OCI-LY3 (cell line): ENCODE results near the gene SNCAIP.

Source experiments
- H2AFZ ChIP-seq: fragments of 200-600, 300-600 bp; shearing (Covaris generic); 2 replicates; pipeline ENCODE4 v1.6.0; 2014; ENCODE audit warnings: antibody characterized with exemption, low read depth, low read length
- H3K27ac ChIP-seq: fragments of 200-600, 300-600 bp; sonication (generic); 2 replicates; pipeline ENCODE4 v1.5.1; 2014; ENCODE audit warnings: mild to moderate bottlenecking, low read length, moderate library complexity, mixed read lengths
- H3K27me3 ChIP-seq: fragments of 200-600, 300-600 bp; sonication (generic); 2 replicates; pipeline ENCODE4 v1.6.1; 2014; ENCODE audit warnings: low read depth, low read length, mixed read lengths
- H3K36me3 ChIP-seq: fragments of 200-600, 300-600 bp; sonication (generic); replicated peaks from 2 replicates; pipeline ENCODE3; 2014; ENCODE audit warnings: low read depth, low read length, mixed read lengths
- H3K4me1 ChIP-seq: fragments of 300-600, 200-600 bp; sonication (generic); 2 replicates; pipeline ENCODE4 v1.6.1; 2014; ENCODE audit warnings: low read length, mixed read lengths
- H3K4me2 ChIP-seq: fragments of 200-600, 300-600 bp; sonication (generic); 2 replicates; pipeline ENCODE4 v1.6.1; 2014; ENCODE audit warnings: low read length, mixed read lengths
- H3K4me3 ChIP-seq: fragments of 300-600, 200-600 bp; sonication (generic); 2 replicates; pipeline ENCODE4 v1.5.1; 2014; ENCODE audit warnings: antibody characterized with exemption, mild to moderate bottlenecking, low read length, moderate library complexity
- H3K79me2 ChIP-seq: fragments of 300-600, 200-600 bp; shearing (Covaris generic); 2 replicates; pipeline ENCODE4 v1.6.1; 2014; ENCODE audit warnings: mild to moderate bottlenecking, low read length, mixed read lengths
- H3K9ac ChIP-seq: fragments of 300-600, 200-600 bp; shearing (Covaris generic); 2 replicates; pipeline ENCODE4 v1.6.0; 2014; ENCODE audit warnings: mild to moderate bottlenecking, low read length, moderate library complexity
- H3K9me3 ChIP-seq: fragments of 200-600, 300-600 bp; shearing (Covaris generic); 2 replicates; pipeline ENCODE4 v1.6.1; 2014; ENCODE audit warnings: low read length, mixed read lengths; ENCODE audit not compliant: insufficient read depth
- H4K20me1 ChIP-seq: fragments of 200-600, 300-600 bp; sonication (generic); 2 replicates; pipeline ENCODE4 v1.6.1; 2016; ENCODE audit warnings: low read length, mixed read lengths; ENCODE audit not compliant: insufficient read depth
- EZH2phosphoT487 ChIP-seq: fragments of 200-600 bp; shearing (Covaris generic); IDR thresholded peaks from 2 replicates; pipeline ENCODE4 v1.6.1; 2018; ENCODE audit warnings: antibody characterized with exemption, mixed run types, low read depth
- TF ChIP-seq, protein P1 (sequence below): fragments of 200-600, 300-600 bp; sonication (generic); IDR thresholded peaks from 2 replicates; pipeline ENCODE4 v1.5.1; 2014; ENCODE audit warnings: antibody characterized with exemption, low read length, low read depth

Gene SNCAIP

DNA sequence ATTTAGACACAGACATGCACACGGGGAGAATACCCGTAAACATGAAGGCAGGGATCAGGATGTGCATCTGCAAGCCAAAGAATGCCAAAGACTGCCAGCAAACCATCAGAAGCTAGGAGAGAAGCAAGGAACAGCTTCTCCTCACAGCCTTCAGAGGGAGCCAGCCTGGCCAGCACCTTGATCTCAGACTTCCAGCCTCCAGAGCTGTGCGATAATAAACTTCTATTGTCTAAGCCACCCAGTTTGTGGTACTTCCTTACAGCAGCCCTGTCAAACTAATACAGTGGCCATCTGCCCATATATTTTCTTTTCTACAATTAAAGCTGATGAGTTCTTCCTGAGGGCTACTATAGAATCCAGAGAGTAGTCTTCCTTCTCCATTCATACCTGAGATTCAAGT lies 135.0 kb downstream of the SNCAIP start:
- Histone ChIP-seq H3K27ac (no peak overlapping the region), H4K20me1 (no peaks in the 10 kb centered on the region), H2AFZ (no peak overlapping the region), H3K79me2 (no peaks in the 10 kb centered on the region), H3K36me3 (peaks cover 3% of the 10 kb centered on the region), H3K4me1 (no peaks in the 10 kb centered on the region), H3K9me3 (no peaks in the 10 kb centered on the region), H3K27me3 (no peaks in the 10 kb centered on the region), H3K4me3 (no peak overlapping the region), H3K4me2 (no peak overlapping the region), H3K9ac (no peak overlapping the region)
- TF ChIP-seq EZH2phosphoT487 = no peak
- TF ChIP-seq, protein P1, sequence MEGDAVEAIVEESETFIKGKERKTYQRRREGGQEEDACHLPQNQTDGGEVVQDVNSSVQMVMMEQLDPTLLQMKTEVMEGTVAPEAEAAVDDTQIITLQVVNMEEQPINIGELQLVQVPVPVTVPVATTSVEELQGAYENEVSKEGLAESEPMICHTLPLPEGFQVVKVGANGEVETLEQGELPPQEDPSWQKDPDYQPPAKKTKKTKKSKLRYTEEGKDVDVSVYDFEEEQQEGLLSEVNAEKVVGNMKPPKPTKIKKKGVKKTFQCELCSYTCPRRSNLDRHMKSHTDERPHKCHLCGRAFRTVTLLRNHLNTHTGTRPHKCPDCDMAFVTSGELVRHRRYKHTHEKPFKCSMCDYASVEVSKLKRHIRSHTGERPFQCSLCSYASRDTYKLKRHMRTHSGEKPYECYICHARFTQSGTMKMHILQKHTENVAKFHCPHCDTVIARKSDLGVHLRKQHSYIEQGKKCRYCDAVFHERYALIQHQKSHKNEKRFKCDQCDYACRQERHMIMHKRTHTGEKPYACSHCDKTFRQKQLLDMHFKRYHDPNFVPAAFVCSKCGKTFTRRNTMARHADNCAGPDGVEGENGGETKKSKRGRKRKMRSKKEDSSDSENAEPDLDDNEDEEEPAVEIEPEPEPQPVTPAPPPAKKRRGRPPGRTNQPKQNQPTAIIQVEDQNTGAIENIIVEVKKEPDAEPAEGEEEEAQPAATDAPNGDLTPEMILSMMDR = no peak

DNA sequence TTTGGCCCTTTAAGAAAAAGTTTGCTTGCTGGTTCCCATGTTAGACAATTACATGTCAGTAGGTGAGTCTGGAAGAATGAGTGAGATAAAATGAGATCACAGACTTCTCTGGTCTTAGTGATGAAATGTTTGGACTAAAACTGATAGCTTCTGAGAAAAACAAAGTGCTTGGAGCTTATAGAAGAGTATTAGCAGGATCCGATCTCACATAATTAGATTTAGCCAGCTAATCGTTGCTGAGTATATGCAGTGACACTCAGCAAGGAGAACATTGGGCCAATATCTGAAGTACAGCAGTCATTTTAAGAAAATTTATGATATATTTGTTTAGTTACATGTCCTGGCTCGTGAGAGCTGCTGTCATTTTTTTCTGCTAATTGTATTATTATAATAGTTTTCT lies 135.8 kb downstream of the SNCAIP start:
- H3K4me1 ChIP-seq = no peaks in the 10 kb centered on the region
- peaks cover 3% of the 10 kb centered on the region for H3K36me3 ChIP-seq
- TF ChIP-seq, protein P1 = no peak
- TF ChIP-seq EZH2phosphoT487 = no peak
- H3K79me2 ChIP-seq = no peaks in the 10 kb centered on the region
- H3K27me3 ChIP-seq = no peaks in the 10 kb centered on the region
- no peaks in the 10 kb centered on the region for H4K20me1 ChIP-seq
- H3K4me3 ChIP-seq = no peak overlapping the region
- H2AFZ ChIP-seq = no peak overlapping the region
- H3K9ac ChIP-seq = no peak overlapping the region
- H3K27ac ChIP-seq = no peak overlapping the region
- no peak overlapping the region for H3K4me2 ChIP-seq
- H3K9me3 ChIP-seq = no peaks in the 10 kb centered on the region

DNA sequence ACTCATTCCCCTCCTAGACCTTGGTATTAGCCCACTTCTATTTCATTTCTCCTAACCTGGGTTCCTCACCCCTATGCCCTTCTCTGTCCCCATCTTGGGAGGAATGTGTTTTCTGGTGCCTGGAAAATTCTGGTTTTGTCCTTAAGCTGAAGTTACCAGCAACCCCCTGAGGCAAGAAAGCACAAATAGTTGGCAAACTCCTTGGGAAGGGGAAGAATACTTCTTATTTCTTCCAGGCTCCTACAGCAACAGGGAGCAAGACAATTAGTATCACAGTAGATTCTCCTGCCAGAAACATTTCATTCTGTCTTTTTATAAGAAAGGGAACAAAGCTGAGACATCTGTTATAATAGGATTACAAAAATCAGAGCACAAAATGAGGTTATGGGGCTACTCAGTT lies 142.5 kb downstream of the SNCAIP start:
- H3K36me3 ChIP-seq = no peaks in the 10 kb centered on the region
- no peaks in the 10 kb centered on the region for H4K20me1 ChIP-seq
- no peaks in the 10 kb centered on the region for H3K27me3 ChIP-seq
- no peaks in the 10 kb centered on the region for H3K9me3 ChIP-seq
- peaks cover 4% of the 10 kb centered on the region; the same call in 1 of the 2 replicates for H3K4me1 ChIP-seq
- no peak overlapping the region for H3K27ac ChIP-seq
- H3K4me2 ChIP-seq = no peak overlapping the region
- TF ChIP-seq, protein P1 = no peak
- TF ChIP-seq EZH2phosphoT487 = no peak
- no peak overlapping the region for H2AFZ ChIP-seq
- H3K4me3 ChIP-seq = no peak overlapping the region
- H3K79me2 ChIP-seq = no peaks in the 10 kb centered on the region
- H3K9ac ChIP-seq = no peak overlapping the region

DNA sequence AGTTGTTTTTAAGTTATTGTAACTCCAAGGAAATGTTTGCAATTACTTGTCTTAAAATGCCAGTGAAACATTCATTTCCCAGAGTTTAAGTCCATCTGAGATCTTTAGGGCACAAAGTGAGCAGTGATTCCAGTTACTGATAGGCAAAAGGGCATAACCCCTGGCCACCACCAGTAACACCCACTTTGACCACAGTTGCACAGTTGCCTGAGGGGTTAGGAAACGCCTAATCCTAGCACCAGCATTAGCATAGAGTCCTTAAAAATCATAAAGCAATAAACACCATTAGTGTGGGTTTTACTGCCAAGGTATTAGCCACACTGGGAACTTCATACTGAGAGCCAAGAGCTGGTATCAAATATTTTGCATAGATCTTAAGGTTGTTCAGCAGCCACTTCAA lies 143.9 kb downstream of the SNCAIP start:
- Histone ChIP-seq H3K4me2 (no peak overlapping the region), H4K20me1 (no peaks in the 10 kb centered on the region), H3K27ac (no peak overlapping the region), H3K9me3 (no peaks in the 10 kb centered on the region), H3K9ac (no peak overlapping the region), H3K4me1 (peaks cover 4% of the 10 kb centered on the region; the same call in 1 of the 2 replicates), H3K27me3 (no peaks in the 10 kb centered on the region), H3K4me3 (no peak overlapping the region), H3K79me2 (no peaks in the 10 kb centered on the region), H2AFZ (no peak overlapping the region), H3K36me3 (no peaks in the 10 kb centered on the region)
- TF ChIP-seq, protein P1 = no peak
- TF ChIP-seq EZH2phosphoT487 = no peak
